MCF 10A (cell line): ENCODE data around the gene SLC44A4. TPM values are rescaled to one million over a fixed set of nuclear protein-coding genes. Genes with fewer than 3 reads are reported as not detected.
"Not testable (repeated sequence)": the region's sequence is repeated elsewhere in the genome, so short reads cannot be mapped to it uniquely, and the experiment has no call there.

Source experiments
- BruUV-seq: library from RNA; stranded (reverse); fragments of 400-500 nt; replicated peaks from 2 replicates; lab custom pipeline; 2021; lab: Mats Ljungman, UMichigan
- CTCF ChIA-PET: fragments of 300-600 bp; sonication (Branson Sonifier 250); formaldehyde crosslinking; extraction: SDS; loops from one replicate; lab custom pipeline; 2021; ENCODE audit warnings: antibody characterized with exemption, inconsistent platforms; lab: Yijun Ruan, JAX
- POLR2A ChIA-PET: fragments of 300-600, 350-650 bp; sonication (Branson Sonifier 250); formaldehyde crosslinking; extraction: SDS; loops from one replicate; lab custom pipeline; 2020; ENCODE audit warnings: antibody characterized with exemption, inconsistent platforms; lab: Yijun Ruan, JAX
- DNase-seq: peaks from one replicate; pipeline ENCODE4 v3.0.0-alpha.2; 2018; ENCODE audit not compliant: unreplicated experiment
- H3K27ac Mint-ChIP-seq: one replicate; pipeline ENCODE4 v1.8.0; 2022; ENCODE audit warnings: mild to moderate bottlenecking, low read depth, mixed read lengths; ENCODE audit not compliant: unreplicated experiment
- H3K27me3 Mint-ChIP-seq: one replicate; pipeline ENCODE4 v1.8.0; 2022; ENCODE audit warnings: mixed read lengths; ENCODE audit not compliant: insufficient read depth, unreplicated experiment
- H3K36me3 Mint-ChIP-seq: one replicate; pipeline ENCODE4 v1.8.0; 2022; ENCODE audit warnings: mild to moderate bottlenecking, moderate library complexity, mixed read lengths; ENCODE audit not compliant: insufficient read depth, unreplicated experiment
- H3K4me1 Mint-ChIP-seq: one replicate; pipeline ENCODE4 v1.8.0; 2022; ENCODE audit warnings: mixed read lengths; ENCODE audit not compliant: insufficient read depth, unreplicated experiment
- H3K4me3 Mint-ChIP-seq: one replicate; pipeline ENCODE4 v1.8.0; 2022; ENCODE audit warnings: mild to moderate bottlenecking, moderate library complexity, mixed read lengths; ENCODE audit not compliant: unreplicated experiment
- H3K9me3 Mint-ChIP-seq: one replicate; pipeline ENCODE4 v1.8.0; 2022; ENCODE audit warnings: mixed read lengths; ENCODE audit not compliant: unreplicated experiment
- intact Hi-C: fragments of 100-400 bp; cut with micrococcal nuclease; formaldehyde crosslinking; loops from 2 replicates; pipeline ENCODE4 v1.14.1; 2022
- total RNA-seq: library from RNA; stranded (reverse); gene quantifications from 2 replicates; pipeline ENCODE4 v1.2.3, GENCODE V29; 2022
- TF ChIP-seq, protein P1 (sequence below): fragments of 200-600 bp; IDR thresholded peaks from one replicate; pipeline ENCODE4 v1.8.0; 2022; ENCODE audit warnings: antibody characterized with exemption, mild to moderate bottlenecking; ENCODE audit not compliant: unreplicated experiment

SLC44A4 gene
- total RNA-seq, 1 experiment from 2014 or later: not detected

DNA sequence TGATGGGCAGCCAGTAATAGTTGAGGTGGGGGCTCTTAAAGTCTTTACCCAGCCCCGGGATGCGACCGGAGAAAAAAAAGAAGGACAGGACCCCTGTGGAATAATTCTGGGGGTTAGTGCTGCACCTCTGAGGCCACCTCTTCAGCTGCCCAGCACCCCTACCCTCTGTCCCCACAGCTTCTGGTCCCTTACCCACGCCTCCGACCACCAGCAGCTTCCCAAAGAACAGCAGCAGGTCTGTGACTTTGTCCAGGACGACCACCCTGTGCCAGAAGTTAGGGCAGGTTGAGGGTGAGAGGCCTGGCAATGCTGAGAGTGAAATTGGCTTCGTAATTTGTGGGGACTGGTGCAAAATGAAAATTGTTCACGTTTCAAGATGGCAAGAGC lies 14.0 kb downstream of the SLC44A4 start:
- CTCF ChIA-PET: interaction anchor here (0.7 to 1.1 kb wide), 5 partner anchors 19 to 153 kb away, joined by 3 to 5 read pairs (median 3); no protein-coding TSS in a partner anchor
- H3K4me3 Mint-ChIP-seq: no peak overlapping the region
- intact Hi-C loops: no loop called here
- TF ChIP-seq, protein P1, sequence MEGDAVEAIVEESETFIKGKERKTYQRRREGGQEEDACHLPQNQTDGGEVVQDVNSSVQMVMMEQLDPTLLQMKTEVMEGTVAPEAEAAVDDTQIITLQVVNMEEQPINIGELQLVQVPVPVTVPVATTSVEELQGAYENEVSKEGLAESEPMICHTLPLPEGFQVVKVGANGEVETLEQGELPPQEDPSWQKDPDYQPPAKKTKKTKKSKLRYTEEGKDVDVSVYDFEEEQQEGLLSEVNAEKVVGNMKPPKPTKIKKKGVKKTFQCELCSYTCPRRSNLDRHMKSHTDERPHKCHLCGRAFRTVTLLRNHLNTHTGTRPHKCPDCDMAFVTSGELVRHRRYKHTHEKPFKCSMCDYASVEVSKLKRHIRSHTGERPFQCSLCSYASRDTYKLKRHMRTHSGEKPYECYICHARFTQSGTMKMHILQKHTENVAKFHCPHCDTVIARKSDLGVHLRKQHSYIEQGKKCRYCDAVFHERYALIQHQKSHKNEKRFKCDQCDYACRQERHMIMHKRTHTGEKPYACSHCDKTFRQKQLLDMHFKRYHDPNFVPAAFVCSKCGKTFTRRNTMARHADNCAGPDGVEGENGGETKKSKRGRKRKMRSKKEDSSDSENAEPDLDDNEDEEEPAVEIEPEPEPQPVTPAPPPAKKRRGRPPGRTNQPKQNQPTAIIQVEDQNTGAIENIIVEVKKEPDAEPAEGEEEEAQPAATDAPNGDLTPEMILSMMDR: no peak
- peaks cover 10% of the 10 kb centered on the region for H3K4me1 Mint-ChIP-seq
- H3K27me3 Mint-ChIP-seq: no peaks in the 10 kb centered on the region
- no peak for DNase-seq
- no peak overlapping the region for H3K27ac Mint-ChIP-seq
- POLR2A ChIA-PET: interaction anchor here (0.5 to 1.8 kb wide), 2 partner anchors 153 to 189 kb away, joined by 3 to 4 read pairs; no protein-coding TSS in a partner anchor
- no TSS peak for BruUV-seq
- no peaks in the 10 kb centered on the region for H3K9me3 Mint-ChIP-seq
- peaks cover 9% of the 10 kb centered on the region for H3K36me3 Mint-ChIP-seq

DNA sequence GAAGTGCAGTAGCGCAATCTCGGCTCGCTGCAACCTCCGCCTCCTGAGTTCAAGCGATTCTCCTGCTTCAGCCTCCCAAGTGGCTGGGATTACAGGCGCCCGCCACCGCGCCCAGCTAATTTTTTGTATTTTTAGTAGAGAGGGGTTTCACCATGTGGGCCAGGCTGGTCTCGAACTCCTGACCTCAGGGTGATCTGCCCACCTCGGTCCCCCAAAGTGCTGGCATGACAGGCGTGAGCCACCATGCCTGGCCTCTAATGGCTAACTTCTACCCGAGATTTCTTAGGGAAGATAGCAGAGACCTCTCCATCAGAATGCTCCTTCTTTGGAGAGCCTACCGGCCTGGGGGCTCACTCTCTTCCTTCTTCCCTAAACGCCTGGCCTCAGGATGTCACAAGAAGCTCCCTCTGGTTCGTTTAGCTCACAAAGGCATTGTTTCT lies 14.7 kb downstream of the SLC44A4 start:
- Mint-ChIP-seq H3K27ac (peak overlapping the region; percentile 66), H3K4me3 (peak overlapping the region; percentile 89), H3K36me3 (peaks cover 16% of the 10 kb centered on the region)
- H3K27me3 Mint-ChIP-seq, intact Hi-C loops, BruUV-seq, H3K4me1 Mint-ChIP-seq, H3K9me3 Mint-ChIP-seq, DNase-seq: not testable (repeated sequence)
- CTCF ChIA-PET: interaction anchor here (0.6 to 1.2 kb wide), 9 partner anchors 20 to 316 kb away, joined by 3 to 5 read pairs (median 3); partner anchors contain the start of genes LSM2 and NFKBIL1
- POLR2A ChIA-PET: interaction anchor here (0.6 to 2.4 kb wide), 14 partner anchors 9 to 1107 kb away, joined by 3 to 32 read pairs (median 8); partner anchors contain the start of genes BAG6, CLIC1, CSNK2B and DXO

DNA sequence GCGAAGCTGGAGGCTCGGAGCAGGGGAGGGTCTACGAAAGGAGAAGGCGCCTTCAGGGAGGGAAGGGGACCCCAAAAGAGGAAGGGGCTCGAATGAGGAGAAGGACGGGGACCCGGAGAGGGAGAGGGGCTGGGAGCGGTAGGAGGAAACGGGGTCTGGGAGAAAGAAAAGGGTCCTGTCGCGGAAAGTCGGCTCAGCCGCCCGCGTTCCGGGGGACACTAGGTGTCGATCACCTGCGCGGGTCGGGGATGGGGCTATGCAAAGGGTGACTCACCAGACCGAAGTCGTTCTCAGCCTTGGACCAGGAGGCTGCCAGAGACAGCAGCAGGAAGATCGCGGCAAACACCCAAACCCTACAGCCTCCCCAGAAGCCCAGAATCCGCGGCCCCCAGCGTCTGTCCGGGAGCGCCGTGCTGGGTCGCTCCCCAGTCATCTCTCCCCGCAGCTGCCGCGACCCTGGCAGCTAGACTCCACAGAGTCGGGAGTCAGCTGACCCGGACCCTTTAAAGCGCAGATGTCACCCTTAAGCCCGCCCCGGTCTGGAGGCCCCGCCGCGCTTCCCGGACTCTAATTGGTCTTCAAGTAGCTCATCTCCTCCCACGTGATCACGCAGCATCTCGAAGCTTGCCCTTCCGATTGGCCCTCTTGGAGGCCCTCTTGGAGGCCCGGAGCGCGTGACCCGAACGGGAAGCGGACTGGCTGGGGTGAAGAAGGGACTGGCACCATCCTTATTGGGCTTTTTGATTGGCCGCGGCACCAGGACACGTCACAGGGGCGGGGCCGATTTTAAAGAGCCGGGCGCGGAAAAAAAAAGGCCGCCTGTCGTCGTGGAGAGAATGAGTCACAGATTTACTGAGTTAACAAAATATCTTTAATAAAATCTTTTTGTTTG lies 16.2 kb downstream of the SLC44A4 start, which contains the start of gene NEU1:
Gene NEU1 (minus strand): TSS at position 478 of the 892 bp plus-strand sequence. CDS start 45 bp downstream, at position 433.
- Mint-ChIP-seq H3K27ac (peak within 1 kb of the TSS; percentile 66), H3K4me1 (peaks cover 10% of the 10 kb centered on the region), H3K4me3 (peak within 1 kb of the TSS; percentile 89), H3K36me3 (peaks cover 31% of the 10 kb centered on the region), H3K9me3 (no peaks in the 10 kb centered on the region), H3K27me3 (no peaks in the 10 kb centered on the region)
- intact Hi-C loops: loop anchor here (1.0 to 2.0 kb wide), 4 partner anchors 28 to 182 kb away; partner anchors contain the start of genes HSPA1A and HSPA1L
- DNase-seq: peak; percentile 100
- CTCF ChIA-PET: interaction anchor here (0.5 to 0.9 kb wide), 7 partner anchors 23 to 792 kb away, joined by 3 to 4 read pairs (median 3); partner anchors contain the start of gene LY6G5C
- POLR2A ChIA-PET: interaction anchor here (0.6 to 2.4 kb wide), 37 partner anchors 12 to 1078 kb away, joined by 3 to 32 read pairs (median 5); partner anchors contain the start of genes ATF6B, BAG6, CFB and CSNK2B
- TF ChIP-seq, protein P1: no peak
- TSS peak; percentile 57 for BruUV-seq

DNA sequence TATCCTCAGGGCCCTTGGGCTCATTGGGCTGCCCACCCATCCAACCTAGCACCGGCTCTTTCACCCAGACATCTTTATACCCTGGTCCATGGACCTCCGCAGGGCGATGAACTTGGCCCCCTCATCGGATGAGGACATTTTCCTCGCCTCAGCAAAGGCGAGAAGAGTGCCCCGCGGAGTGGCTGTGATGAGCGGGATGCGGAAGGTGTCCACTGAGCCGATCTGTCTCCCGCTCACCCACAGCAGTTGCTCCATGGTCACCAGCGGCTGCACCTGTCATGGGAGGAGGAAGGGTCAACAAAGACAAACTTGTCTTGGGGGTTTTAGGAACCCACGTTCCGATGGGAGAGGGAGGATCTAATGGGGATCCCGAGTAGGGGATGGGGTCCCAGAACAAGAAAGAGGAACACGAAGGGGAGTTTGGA lies 16.9 kb downstream of the SLC44A4 start:
- no peaks in the 10 kb centered on the region for H3K9me3 Mint-ChIP-seq
- DNase-seq: no peak
- ChIA-PET CTCF (interaction anchor here (0.6 kb wide), 1 partner anchor 23 kb away, joined by 3 read pairs; no protein-coding TSS in a partner anchor), POLR2A (interaction anchor here (0.6 to 2.4 kb wide), 13 partner anchors 12 to 1079 kb away, joined by 3 to 32 read pairs (median 5); partner anchors contain the start of genes HSPA1B, LY6G6C and VARS1)
- peak overlapping the region; percentile 66 for H3K27ac Mint-ChIP-seq
- peak overlapping the region; percentile 89 for H3K4me3 Mint-ChIP-seq
- peaks cover 38% of the 10 kb centered on the region for H3K36me3 Mint-ChIP-seq
- TF ChIP-seq, protein P1: no peak
- H3K27me3 Mint-ChIP-seq: no peaks in the 10 kb centered on the region
- no TSS peak for BruUV-seq
- intact Hi-C loops: loop anchor here (2.0 kb wide), 1 partner anchor 47 kb away; the partner anchor contains the start of genes HSPA1A and HSPA1L
- peaks cover 10% of the 10 kb centered on the region for H3K4me1 Mint-ChIP-seq
